Neural cell (in vitro differentiated cells): Measurements from ENCODE around the gene CACNA1C. TPM values are rescaled to one million over a fixed set of nuclear protein-coding genes. Genes with fewer than 3 reads are reported as not detected.

Experiments used
- H2AFZ ChIP-seq: fragments of 200-600, 300-800 bp; sonication (generic), shearing (Covaris generic); 2 replicates; pipeline ENCODE4 v1.6.0; 2014; ENCODE audit warnings: low read depth, mild to moderate bottlenecking, antibody characterized with exemption, low read length, moderate library complexity
- H3F3A ChIP-seq: fragments of 200-600 bp; shearing (Covaris generic); 2 replicates; pipeline ENCODE4 v1.6.1; 2016; ENCODE audit warnings: mild to moderate bottlenecking, moderate library complexity, mixed read lengths, antibody characterized with exemption, low read length; ENCODE audit not compliant: insufficient read depth, poor library complexity, severe bottlenecking
- H3K27ac ChIP-seq: fragments of 200-600, 300-800 bp; sonication (generic), shearing (Covaris generic); 2 replicates; pipeline ENCODE4 v1.5.1; 2014; ENCODE audit warnings: mild to moderate bottlenecking, low read length, moderate library complexity
- H3K27me3 ChIP-seq: fragments of 300-800, 200-600 bp; sonication (generic), shearing (Covaris generic); 2 replicates; pipeline ENCODE4 v1.6.0; 2014; ENCODE audit warnings: mild to moderate bottlenecking, low read depth, low read length, moderate library complexity; ENCODE audit not compliant: insufficient read depth
- H3K36me3 ChIP-seq: fragments of 300-800, 200-600 bp; sonication (generic), shearing (Covaris generic); 2 replicates; pipeline ENCODE4 v1.5.1; 2014; ENCODE audit warnings: mild to moderate bottlenecking, antibody characterized with exemption, low read length, moderate library complexity; ENCODE audit not compliant: insufficient read depth
- H3K4me2 ChIP-seq: fragments of 300-800, 200-600 bp; sonication (generic), shearing (Covaris generic); 2 replicates; pipeline ENCODE4 v1.6.0; 2014; ENCODE audit warnings: mild to moderate bottlenecking, low read length
- H3K4me3 ChIP-seq: fragments of 300-800, 200-600 bp; sonication (generic), shearing (Covaris generic); 2 replicates; pipeline ENCODE4 v1.5.1; 2014; ENCODE audit warnings: mild to moderate bottlenecking, low read length, moderate library complexity
- H3K79me2 ChIP-seq: fragments of 200-600 bp; shearing (Covaris generic); replicated peaks from 2 replicates; pipeline ENCODE4 v1.6.0; 2014; ENCODE audit warnings: mild to moderate bottlenecking, low read length, moderate library complexity; ENCODE audit not compliant: insufficient read depth
- H3K9ac ChIP-seq: fragments of 300-800, 200-600 bp; sonication (generic), shearing (Covaris generic); 2 replicates; pipeline ENCODE4 v1.6.1; 2016; ENCODE audit warnings: mild to moderate bottlenecking, low read length, mixed read lengths
- H3K9me2 ChIP-seq: fragments of 200-600 bp; shearing (Covaris generic); 2 replicates; pipeline ENCODE4 v1.6.1; 2016; ENCODE audit warnings: mild to moderate bottlenecking, low read length, mixed read lengths; ENCODE audit not compliant: insufficient read depth
- H3K9me3 ChIP-seq: fragments of 200-600, 300-800 bp; sonication (generic), shearing (Covaris generic); 2 replicates; pipeline ENCODE4 v1.6.1; 2016; ENCODE audit warnings: mild to moderate bottlenecking, mixed run types, low read length, moderate library complexity, mixed read lengths
- H4K20me1 ChIP-seq: fragments of 200-600 bp; shearing (Covaris generic); 2 replicates; pipeline ENCODE4 v1.6.1; 2016; ENCODE audit warnings: mild to moderate bottlenecking, mixed run types; ENCODE audit not compliant: insufficient read depth
- EP300 ChIP-seq: fragments of 450-650 bp; conservative IDR thresholded peaks from 2 replicates; pipeline ENCODE4 v1.6.1; 2014; ENCODE audit warnings: antibody characterized with exemption, mild to moderate bottlenecking, moderate library complexity; ENCODE audit not compliant: poor library complexity, severe bottlenecking
- EZH2 ChIP-seq: fragments of 200-600, 300-800 bp; shearing (Covaris generic), sonication (generic); IDR thresholded peaks from 2 replicates; pipeline ENCODE4 v1.6.1; 2014; ENCODE audit warnings: antibody characterized with exemption, low read length, borderline replicate concordance, mild to moderate bottlenecking; ENCODE audit not compliant: insufficient read depth, poor library complexity, severe bottlenecking
- MXI1 ChIP-seq: fragments of 450-650 bp; conservative IDR thresholded peaks from 2 replicates; pipeline ENCODE4 v1.6.1; 2014; ENCODE audit warnings: antibody characterized with exemption, mild to moderate bottlenecking; ENCODE audit not compliant: poor library complexity, severe bottlenecking
- POLR2AphosphoS5 ChIP-seq: IDR thresholded peaks from 2 replicates; pipeline ENCODE4 v1.6.1; 2012
- RAD21 ChIP-seq: fragments of 450-650 bp; conservative IDR thresholded peaks from 2 replicates; pipeline ENCODE4 v1.6.1; 2014; ENCODE audit warnings: antibody characterized with exemption, mild to moderate bottlenecking, moderate library complexity
- SMC3 ChIP-seq: fragments of 450-650 bp; conservative IDR thresholded peaks from 2 replicates; pipeline ENCODE4 v1.6.1; 2014; ENCODE audit warnings: antibody characterized with exemption, mild to moderate bottlenecking, moderate library complexity; ENCODE audit not compliant: poor library complexity
- TAF1 ChIP-seq: IDR thresholded peaks from 2 replicates; pipeline ENCODE4 v1.6.1; 2012; ENCODE audit warnings: low read depth
- polyA plus RNA-seq: library from polyadenylated mRNA; depleted of rRNA; stranded (reverse); fragments of >200 nt; gene quantifications from 2 replicates; pipeline ENCODE4 v1.2.3, GENCODE V29; 2014
- TF ChIP-seq, protein P1 (sequence below): IDR thresholded peaks from 2 replicates; pipeline ENCODE4 v1.6.1; 2012; ENCODE audit warnings: borderline replicate concordance
- TF ChIP-seq, protein P2 (sequence below): fragments of 450-650 bp; IDR thresholded peaks from 2 replicates; pipeline ENCODE4 v1.5.1; 2014; ENCODE audit warnings: antibody characterized with exemption, mild to moderate bottlenecking, moderate library complexity; ENCODE audit not compliant: poor library complexity, severe bottlenecking

CACNA1C gene
- polyA plus RNA-seq, 1 donor from 2014 or later: 9.7 TPM

- H3K9me2 ChIP-seq: no peaks in the 10 kb centered on the region
- no peaks in the 10 kb centered on the region for H3K79me2 ChIP-seq
- H3K27me3 ChIP-seq: no peaks in the 10 kb centered on the region
- H3K9ac ChIP-seq: no peak overlapping the region
- no peaks in the 10 kb centered on the region for H4K20me1 ChIP-seq
- no peak overlapping the region for H2AFZ ChIP-seq
- no peak overlapping the region for H3K27ac ChIP-seq
- no peaks in the 10 kb centered on the region for H3F3A ChIP-seq
- H3K4me3 ChIP-seq: no peak overlapping the region
- H3K4me2 ChIP-seq: no peak overlapping the region
- H3K36me3 ChIP-seq: peaks cover 16% of the 10 kb centered on the region
- H3K9me3 ChIP-seq: peaks cover 3% of the 10 kb centered on the region
- TF ChIP-seq EZH2 (no peak), POLR2AphosphoS5 (no peak), RAD21 (no peak), MXI1 (no peak), EP300 (no peak), TAF1 (no peak), SMC3 (no peak)
- TF ChIP-seq, protein P1, sequence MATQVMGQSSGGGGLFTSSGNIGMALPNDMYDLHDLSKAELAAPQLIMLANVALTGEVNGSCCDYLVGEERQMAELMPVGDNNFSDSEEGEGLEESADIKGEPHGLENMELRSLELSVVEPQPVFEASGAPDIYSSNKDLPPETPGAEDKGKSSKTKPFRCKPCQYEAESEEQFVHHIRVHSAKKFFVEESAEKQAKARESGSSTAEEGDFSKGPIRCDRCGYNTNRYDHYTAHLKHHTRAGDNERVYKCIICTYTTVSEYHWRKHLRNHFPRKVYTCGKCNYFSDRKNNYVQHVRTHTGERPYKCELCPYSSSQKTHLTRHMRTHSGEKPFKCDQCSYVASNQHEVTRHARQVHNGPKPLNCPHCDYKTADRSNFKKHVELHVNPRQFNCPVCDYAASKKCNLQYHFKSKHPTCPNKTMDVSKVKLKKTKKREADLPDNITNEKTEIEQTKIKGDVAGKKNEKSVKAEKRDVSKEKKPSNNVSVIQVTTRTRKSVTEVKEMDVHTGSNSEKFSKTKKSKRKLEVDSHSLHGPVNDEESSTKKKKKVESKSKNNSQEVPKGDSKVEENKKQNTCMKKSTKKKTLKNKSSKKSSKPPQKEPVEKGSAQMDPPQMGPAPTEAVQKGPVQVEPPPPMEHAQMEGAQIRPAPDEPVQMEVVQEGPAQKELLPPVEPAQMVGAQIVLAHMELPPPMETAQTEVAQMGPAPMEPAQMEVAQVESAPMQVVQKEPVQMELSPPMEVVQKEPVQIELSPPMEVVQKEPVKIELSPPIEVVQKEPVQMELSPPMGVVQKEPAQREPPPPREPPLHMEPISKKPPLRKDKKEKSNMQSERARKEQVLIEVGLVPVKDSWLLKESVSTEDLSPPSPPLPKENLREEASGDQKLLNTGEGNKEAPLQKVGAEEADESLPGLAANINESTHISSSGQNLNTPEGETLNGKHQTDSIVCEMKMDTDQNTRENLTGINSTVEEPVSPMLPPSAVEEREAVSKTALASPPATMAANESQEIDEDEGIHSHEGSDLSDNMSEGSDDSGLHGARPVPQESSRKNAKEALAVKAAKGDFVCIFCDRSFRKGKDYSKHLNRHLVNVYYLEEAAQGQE: no peak
- TF ChIP-seq, protein P2, sequence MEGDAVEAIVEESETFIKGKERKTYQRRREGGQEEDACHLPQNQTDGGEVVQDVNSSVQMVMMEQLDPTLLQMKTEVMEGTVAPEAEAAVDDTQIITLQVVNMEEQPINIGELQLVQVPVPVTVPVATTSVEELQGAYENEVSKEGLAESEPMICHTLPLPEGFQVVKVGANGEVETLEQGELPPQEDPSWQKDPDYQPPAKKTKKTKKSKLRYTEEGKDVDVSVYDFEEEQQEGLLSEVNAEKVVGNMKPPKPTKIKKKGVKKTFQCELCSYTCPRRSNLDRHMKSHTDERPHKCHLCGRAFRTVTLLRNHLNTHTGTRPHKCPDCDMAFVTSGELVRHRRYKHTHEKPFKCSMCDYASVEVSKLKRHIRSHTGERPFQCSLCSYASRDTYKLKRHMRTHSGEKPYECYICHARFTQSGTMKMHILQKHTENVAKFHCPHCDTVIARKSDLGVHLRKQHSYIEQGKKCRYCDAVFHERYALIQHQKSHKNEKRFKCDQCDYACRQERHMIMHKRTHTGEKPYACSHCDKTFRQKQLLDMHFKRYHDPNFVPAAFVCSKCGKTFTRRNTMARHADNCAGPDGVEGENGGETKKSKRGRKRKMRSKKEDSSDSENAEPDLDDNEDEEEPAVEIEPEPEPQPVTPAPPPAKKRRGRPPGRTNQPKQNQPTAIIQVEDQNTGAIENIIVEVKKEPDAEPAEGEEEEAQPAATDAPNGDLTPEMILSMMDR: no peak
Observed at GRCh38 chr12:2614341-2614740, 561.6 kb downstream of the CACNA1C start.

DNA sequence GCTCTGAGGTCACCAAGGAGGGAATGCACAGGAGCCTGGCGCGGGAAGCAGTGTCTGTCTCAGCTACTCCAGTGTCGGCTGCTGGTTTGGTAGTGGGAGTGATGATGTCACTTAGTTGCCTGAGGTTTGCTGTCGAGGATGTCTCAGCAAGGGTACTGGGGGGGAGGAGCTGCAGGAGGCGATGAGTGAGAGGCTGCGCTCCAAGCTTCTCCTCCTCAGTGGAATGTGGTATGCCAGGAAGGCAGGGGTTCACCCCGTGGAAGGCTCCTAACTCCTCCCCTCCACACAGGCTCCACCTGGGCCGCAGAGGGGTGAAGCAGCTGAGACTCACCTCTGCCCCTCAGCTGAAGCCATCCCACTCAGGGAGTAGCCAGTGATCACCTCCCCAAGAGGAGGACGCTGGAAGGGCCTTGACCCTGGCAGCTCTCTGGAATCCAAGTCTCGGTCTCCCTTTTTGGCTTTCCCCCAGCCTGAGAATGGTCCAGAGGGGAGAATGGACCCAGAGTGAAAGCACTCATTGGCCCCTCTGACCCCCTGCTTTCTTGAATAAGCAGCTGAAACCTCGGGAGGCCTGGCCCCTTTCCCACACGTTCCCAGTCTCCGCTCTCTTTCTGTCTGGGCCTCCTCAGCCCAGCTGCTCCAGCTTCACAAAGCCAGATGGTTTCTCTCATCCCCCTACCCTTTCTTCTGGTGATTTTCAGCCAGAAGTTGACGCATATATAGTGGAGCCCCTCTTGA, 563.0 kb downstream of the CACNA1C start:
- no peak overlapping the region for H3K4me3 ChIP-seq
- H3K9me3 ChIP-seq: no peaks in the 10 kb centered on the region
- H3K9ac ChIP-seq: no peak overlapping the region
- H4K20me1 ChIP-seq: no peaks in the 10 kb centered on the region
- no peak overlapping the region for H3K27ac ChIP-seq
- H3K4me2 ChIP-seq: no peak overlapping the region
- no peak for TF ChIP-seq SMC3
- no peak for TF ChIP-seq TAF1
- no peak for TF ChIP-seq EP300
- TF ChIP-seq MXI1: no peak
- no peak for TF ChIP-seq POLR2AphosphoS5
- TF ChIP-seq, protein P2: no peak
- TF ChIP-seq EZH2: no peak
- TF ChIP-seq, protein P1: no peak
- no peak for TF ChIP-seq RAD21
- no peaks in the 10 kb centered on the region for H3K27me3 ChIP-seq
- no peaks in the 10 kb centered on the region for H3K79me2 ChIP-seq
- peaks cover 11% of the 10 kb centered on the region for H3K36me3 ChIP-seq
- H2AFZ ChIP-seq: no peak overlapping the region
- no peaks in the 10 kb centered on the region for H3K9me2 ChIP-seq
- H3F3A ChIP-seq: no peaks in the 10 kb centered on the region
